ENCODE data around the gene ZNF804B.

ZNF804B gene

GRCh38 chr7:88842201-88842600 lies 82.7 kb downstream of the ZNF804B start:
- H3K27me3 ChIP-seq (ENCODE audit: low read depth, low read length), result no peaks in the 10 kb centered on the region
- H3K27ac ChIP-seq (ENCODE audit: low read length), result no peak overlapping the region
- H3K4me3 ChIP-seq (ENCODE audit: low read depth in 1 of 2, low read length in 2 of 2), result no peak overlapping the region
- no peaks in the 10 kb centered on the region for H3K9me3 ChIP-seq (ENCODE audit: control insufficient read depth in 1 of 2, low read length in 2 of 2)
- H3K4me1 ChIP-seq (ENCODE audit: control insufficient read depth in 1 of 2, insufficient read depth in 2 of 2, low read length in 2 of 2), result no peaks in the 10 kb centered on the region
- H3K36me3 ChIP-seq (ENCODE audit: control insufficient read depth in 1 of 2, insufficient read depth in 2 of 2, low read length in 2 of 2), result no peaks in the 10 kb centered on the region

GRCh38 chr7:88845091-88845490 lies 85.6 kb downstream of the ZNF804B start:
- no peaks in the 10 kb centered on the region for H3K9me3 ChIP-seq (ENCODE audit: control insufficient read depth in 1 of 2, low read length in 2 of 2)
- no peaks in the 10 kb centered on the region for H3K4me1 ChIP-seq (ENCODE audit: control insufficient read depth in 1 of 2, insufficient read depth in 2 of 2, low read length in 2 of 2)
- H3K4me3 ChIP-seq (ENCODE audit: low read depth in 1 of 2, low read length in 2 of 2), result no peak overlapping the region
- H3K36me3 ChIP-seq (ENCODE audit: control insufficient read depth in 1 of 2, insufficient read depth in 2 of 2, low read length in 2 of 2), result no peaks in the 10 kb centered on the region
- H3K27me3 ChIP-seq (ENCODE audit: low read depth, low read length), result no peaks in the 10 kb centered on the region
- no peak overlapping the region for H3K27ac ChIP-seq (ENCODE audit: low read length)

- Histone ChIP-seq H3K36me3 (ENCODE audit: control insufficient read depth in 1 of 2, insufficient read depth in 2 of 2, low read length in 2 of 2) (no peaks in the 10 kb centered on the region), H3K27me3 (ENCODE audit: low read depth, low read length) (no peaks in the 10 kb centered on the region), H3K9me3 (ENCODE audit: control insufficient read depth in 1 of 2, low read length in 2 of 2) (no peaks in the 10 kb centered on the region), H3K27ac (ENCODE audit: low read length) (no peak overlapping the region), H3K4me1 (ENCODE audit: control insufficient read depth in 1 of 2, insufficient read depth in 2 of 2, low read length in 2 of 2) (no peaks in the 10 kb centered on the region), H3K4me3 (ENCODE audit: low read depth in 1 of 2, low read length in 2 of 2) (no peak overlapping the region)
Observed at GRCh38 chr7:88851220-88851619, 91.7 kb downstream of the ZNF804B start.

GRCh38 chr7:88859288-88859687 lies 99.8 kb downstream of the ZNF804B start:
- Histone ChIP-seq H3K27ac (ENCODE audit: low read length) (no peak overlapping the region), H3K9me3 (ENCODE audit: control insufficient read depth in 1 of 2, low read length in 2 of 2) (no peaks in the 10 kb centered on the region), H3K4me3 (ENCODE audit: low read depth in 1 of 2, low read length in 2 of 2) (no peak overlapping the region), H3K4me1 (ENCODE audit: control insufficient read depth in 1 of 2, insufficient read depth in 2 of 2, low read length in 2 of 2) (no peaks in the 10 kb centered on the region), H3K36me3 (ENCODE audit: control insufficient read depth in 1 of 2, insufficient read depth in 2 of 2, low read length in 2 of 2) (no peaks in the 10 kb centered on the region), H3K27me3 (ENCODE audit: low read depth, low read length) (no peaks in the 10 kb centered on the region)

- H3K27ac ChIP-seq (ENCODE audit: low read length), result no peak overlapping the region
- no peak overlapping the region for H3K4me3 ChIP-seq (ENCODE audit: low read depth in 1 of 2, low read length in 2 of 2)
- H3K27me3 ChIP-seq (ENCODE audit: low read depth, low read length), result no peaks in the 10 kb centered on the region
- H3K4me1 ChIP-seq (ENCODE audit: control insufficient read depth in 1 of 2, insufficient read depth in 2 of 2, low read length in 2 of 2), result no peaks in the 10 kb centered on the region
- peaks cover 4 to 5% of the 10 kb centered on the region in 2 donors for H3K9me3 ChIP-seq (ENCODE audit: control insufficient read depth in 1 of 2, low read length in 2 of 2)
- no peaks in the 10 kb centered on the region for H3K36me3 ChIP-seq (ENCODE audit: control insufficient read depth in 1 of 2, insufficient read depth in 2 of 2, low read length in 2 of 2)
Observed at GRCh38 chr7:88866265-88866863, 106.9 kb downstream of the ZNF804B start.

- Histone ChIP-seq H3K4me1 (ENCODE audit: control insufficient read depth in 1 of 2, insufficient read depth in 2 of 2, low read length in 2 of 2) (no peaks in the 10 kb centered on the region), H3K27ac (ENCODE audit: low read length) (no peak overlapping the region)
Observed at GRCh38 chr7:88867158-88867557, 107.7 kb downstream of the ZNF804B start.

GRCh38 chr7:88868456-88868855 lies 109.0 kb downstream of the ZNF804B start:
- Histone ChIP-seq H3K27me3 (ENCODE audit: low read depth, low read length) (no peaks in the 10 kb centered on the region), H3K4me1 (ENCODE audit: control insufficient read depth in 1 of 2, insufficient read depth in 2 of 2, low read length in 2 of 2) (no peaks in the 10 kb centered on the region), H3K27ac (ENCODE audit: low read length) (no peak overlapping the region), H3K36me3 (ENCODE audit: control insufficient read depth in 1 of 2, insufficient read depth in 2 of 2, low read length in 2 of 2) (no peaks in the 10 kb centered on the region), H3K9me3 (ENCODE audit: control insufficient read depth in 1 of 2, low read length in 2 of 2) (peaks cover 4 to 5% of the 10 kb centered on the region in 2 donors), H3K4me3 (ENCODE audit: low read depth in 1 of 2, low read length in 2 of 2) (no peak overlapping the region)

More at GRCh38 chr7:88867158-88867557, 107.7 kb downstream of the ZNF804B start:
- no peaks in the 10 kb centered on the region for H3K36me3 ChIP-seq (ENCODE audit: control insufficient read depth in 1 of 2, insufficient read depth in 2 of 2, low read length in 2 of 2)
- H3K4me3 ChIP-seq (ENCODE audit: low read depth in 1 of 2, low read length in 2 of 2), result no peak overlapping the region
- H3K27me3 ChIP-seq (ENCODE audit: low read depth, low read length), result no peaks in the 10 kb centered on the region
- H3K9me3 ChIP-seq (ENCODE audit: control insufficient read depth in 1 of 2, low read length in 2 of 2), result peaks cover 4 to 5% of the 10 kb centered on the region in 2 donors

GRCh38 chr7:88881136-88881535 lies 121.6 kb downstream of the ZNF804B start:
- Histone ChIP-seq H3K4me3 (ENCODE audit: low read depth in 1 of 2, low read length in 2 of 2) (no peak overlapping the region), H3K27ac (ENCODE audit: low read length) (no peak overlapping the region)

GRCh38 chr7:88885131-88885530 lies 125.6 kb downstream of the ZNF804B start:
- H3K9me3 ChIP-seq (ENCODE audit: control insufficient read depth in 1 of 2, low read length in 2 of 2), result no peaks in the 10 kb centered on the region
- no peak overlapping the region for H3K4me3 ChIP-seq (ENCODE audit: low read depth in 1 of 2, low read length in 2 of 2)
- no peaks in the 10 kb centered on the region for H3K27me3 ChIP-seq (ENCODE audit: low read depth, low read length)
- H3K36me3 ChIP-seq (ENCODE audit: control insufficient read depth in 1 of 2, insufficient read depth in 2 of 2, low read length in 2 of 2), result no peaks in the 10 kb centered on the region
- no peak overlapping the region for H3K27ac ChIP-seq (ENCODE audit: low read length)
- H3K4me1 ChIP-seq (ENCODE audit: control insufficient read depth in 1 of 2, insufficient read depth in 2 of 2, low read length in 2 of 2), result no peaks in the 10 kb centered on the region

More at GRCh38 chr7:88881136-88881535, 121.6 kb downstream of the ZNF804B start:
- Histone ChIP-seq H3K36me3 (ENCODE audit: control insufficient read depth in 1 of 2, insufficient read depth in 2 of 2, low read length in 2 of 2) (no peaks in the 10 kb centered on the region), H3K27me3 (ENCODE audit: low read depth, low read length) (no peaks in the 10 kb centered on the region), H3K9me3 (ENCODE audit: control insufficient read depth in 1 of 2, low read length in 2 of 2) (no peaks in the 10 kb centered on the region), H3K4me1 (ENCODE audit: control insufficient read depth in 1 of 2, insufficient read depth in 2 of 2, low read length in 2 of 2) (no peaks in the 10 kb centered on the region)

GRCh38 chr7:88888684-88889083 lies 129.2 kb downstream of the ZNF804B start:
- Histone ChIP-seq H3K27ac (ENCODE audit: low read length) (no peak overlapping the region), H3K9me3 (ENCODE audit: control insufficient read depth in 1 of 2, low read length in 2 of 2) (no peaks in the 10 kb centered on the region), H3K4me1 (ENCODE audit: control insufficient read depth in 1 of 2, insufficient read depth in 2 of 2, low read length in 2 of 2) (no peaks in the 10 kb centered on the region)

GRCh38 chr7:88910516-88910915 lies 151.0 kb downstream of the ZNF804B start:
- no peaks in the 10 kb centered on the region for H3K36me3 ChIP-seq (ENCODE audit: control insufficient read depth in 1 of 2, insufficient read depth in 2 of 2, low read length in 2 of 2)
- no peak overlapping the region for H3K27ac ChIP-seq (ENCODE audit: low read length)
- no peaks in the 10 kb centered on the region for H3K27me3 ChIP-seq (ENCODE audit: low read depth, low read length)
- H3K9me3 ChIP-seq (ENCODE audit: control insufficient read depth in 1 of 2, low read length in 2 of 2), result no peaks in the 10 kb centered on the region
- no peak overlapping the region for H3K4me3 ChIP-seq (ENCODE audit: low read depth in 1 of 2, low read length in 2 of 2)
- no peaks in the 10 kb centered on the region for H3K4me1 ChIP-seq (ENCODE audit: control insufficient read depth in 1 of 2, insufficient read depth in 2 of 2, low read length in 2 of 2)

More at GRCh38 chr7:88888684-88889083, 129.2 kb downstream of the ZNF804B start:
- Histone ChIP-seq H3K36me3 (ENCODE audit: control insufficient read depth in 1 of 2, insufficient read depth in 2 of 2, low read length in 2 of 2) (no peaks in the 10 kb centered on the region), H3K4me3 (ENCODE audit: low read depth in 1 of 2, low read length in 2 of 2) (no peak overlapping the region), H3K27me3 (ENCODE audit: low read depth, low read length) (no peaks in the 10 kb centered on the region)

- Histone ChIP-seq H3K4me1 (ENCODE audit: control insufficient read depth in 1 of 2, insufficient read depth in 2 of 2, low read length in 2 of 2) (no peaks in the 10 kb centered on the region), H3K27ac (ENCODE audit: low read length) (no peak overlapping the region), H3K36me3 (ENCODE audit: control insufficient read depth in 1 of 2, insufficient read depth in 2 of 2, low read length in 2 of 2) (no peaks in the 10 kb centered on the region), H3K4me3 (ENCODE audit: low read depth in 1 of 2, low read length in 2 of 2) (no peak overlapping the region), H3K27me3 (ENCODE audit: low read depth, low read length) (no peaks in the 10 kb centered on the region), H3K9me3 (ENCODE audit: control insufficient read depth in 1 of 2, low read length in 2 of 2) (no peaks in the 10 kb centered on the region)
Observed at GRCh38 chr7:88912852-88913251, 153.4 kb downstream of the ZNF804B start.

All from muscle layer of duodenum (tissue), 2 donors.